HEK293T (cell line): ENCODE measurements around the gene TLE5.

Source experiments
- ARNT ChIP-seq: fragments of 450-650 bp; IDR thresholded peaks from 2 replicates; pipeline ENCODE4 v1.6.1; 2017; ENCODE audit warnings: mild to moderate bottlenecking
- BHLHE40 ChIP-seq: fragments of 450-650 bp; IDR thresholded peaks from 2 replicates; pipeline ENCODE4 v1.6.1; 2016; ENCODE audit warnings: mild to moderate bottlenecking, moderate library complexity, borderline replicate concordance
- CTBP1 ChIP-seq: fragments of 450-650 bp; IDR thresholded peaks from 2 replicates; pipeline ENCODE4 v1.6.1; 2016; ENCODE audit warnings: borderline replicate concordance
- FOXA1 ChIP-seq: fragments of 450-650 bp; IDR thresholded peaks from 2 replicates; pipeline ENCODE4 v1.6.1; 2016; ENCODE audit warnings: mild to moderate bottlenecking
- FOXK2 ChIP-seq: fragments of 450-650 bp; IDR thresholded peaks from 2 replicates; pipeline ENCODE4 v1.6.1; 2016; ENCODE audit warnings: mild to moderate bottlenecking
- FOXM1 ChIP-seq: fragments of 450-650 bp; IDR thresholded peaks from 2 replicates; pipeline ENCODE4 v1.6.1; 2017; ENCODE audit warnings: mild to moderate bottlenecking, borderline replicate concordance
- NFRKB ChIP-seq: fragments of 450-650 bp; IDR thresholded peaks from 2 replicates; pipeline ENCODE4 v1.6.1; 2016; ENCODE audit warnings: mild to moderate bottlenecking, moderate library complexity
- SP1 ChIP-seq: fragments of 450-650 bp; IDR thresholded peaks from 2 replicates; pipeline ENCODE4 v1.6.1; 2017
- SUZ12 ChIP-seq: fragments of 450-650 bp; IDR thresholded peaks from 2 replicates; pipeline ENCODE4 v1.6.1; 2016; ENCODE audit warnings: mild to moderate bottlenecking
- ZNF384 ChIP-seq: fragments of 450-650 bp; IDR thresholded peaks from 2 replicates; pipeline ENCODE4 v1.6.1; 2016
- TF ChIP-seq, protein P1 (sequence below): fragments of 450-650 bp; IDR thresholded peaks from 2 replicates; pipeline ENCODE4 v1.6.1; 2016

DNA sequence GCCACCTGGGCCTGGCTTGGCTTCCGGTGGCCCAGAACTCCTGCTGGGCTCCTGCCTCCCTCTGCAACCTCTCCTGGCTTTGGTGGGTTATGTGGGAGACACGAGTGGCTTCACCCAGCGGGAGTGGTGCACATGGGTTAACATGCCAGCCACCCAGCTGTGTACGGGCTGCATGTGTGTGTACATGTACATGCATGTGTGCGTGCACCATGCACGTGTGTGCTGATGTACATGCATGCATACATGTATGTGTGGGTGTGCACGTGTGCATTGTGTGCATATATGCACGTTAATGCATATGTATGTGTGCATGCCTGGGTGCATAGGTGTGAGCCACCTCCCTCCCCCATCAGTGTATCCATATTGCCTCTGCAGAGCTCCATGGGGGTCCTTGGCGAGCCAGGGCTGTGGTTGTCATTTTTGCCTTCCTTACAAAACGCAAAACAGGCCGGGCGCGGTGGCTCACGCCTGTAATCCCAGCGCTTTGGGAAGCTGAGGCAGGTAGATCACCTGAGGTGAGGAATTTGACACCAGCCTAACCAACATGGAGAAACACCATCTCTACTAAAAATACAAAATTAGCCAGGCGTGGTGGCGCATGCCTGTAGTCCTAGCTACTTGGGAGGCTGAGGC lies 44.3 kb upstream of the TLE5 start:
- TF ChIP-seq SUZ12 (no peak), ARNT (no peak), FOXM1 (no peak), FOXA1 (no peak), BHLHE40 (no peak), ZNF384 (no peak), SP1 (no peak), FOXK2 (no peak), CTBP1 (no peak), NFRKB (no peak)
- TF ChIP-seq, protein P1, sequence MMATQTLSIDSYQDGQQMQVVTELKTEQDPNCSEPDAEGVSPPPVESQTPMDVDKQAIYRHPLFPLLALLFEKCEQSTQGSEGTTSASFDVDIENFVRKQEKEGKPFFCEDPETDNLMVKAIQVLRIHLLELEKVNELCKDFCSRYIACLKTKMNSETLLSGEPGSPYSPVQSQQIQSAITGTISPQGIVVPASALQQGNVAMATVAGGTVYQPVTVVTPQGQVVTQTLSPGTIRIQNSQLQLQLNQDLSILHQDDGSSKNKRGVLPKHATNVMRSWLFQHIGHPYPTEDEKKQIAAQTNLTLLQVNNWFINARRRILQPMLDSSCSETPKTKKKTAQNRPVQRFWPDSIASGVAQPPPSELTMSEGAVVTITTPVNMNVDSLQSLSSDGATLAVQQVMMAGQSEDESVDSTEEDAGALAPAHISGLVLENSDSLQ: no peak
